H1 (cell line): Measurements from ENCODE around the gene SLCO1C1.

ENCODE experiments used
- BRCA1 ChIP-seq: IDR thresholded peaks from 2 replicates; pipeline ENCODE4 v1.6.1; 2012; ENCODE audit warnings: low read depth, low read length, improper control_type of control experiment
- CTCF ChIP-seq, 3 experiments: IDR thresholded peaks; 1 replicate in 2 of 3; 2 replicates in 1 of 3; pipeline versions ENCODE4 v1.5.1 to v1.6.1; 2011; ENCODE audit warnings: low read length in 3 of 3, mild to moderate bottlenecking in 3 of 3, inconsistent platforms in 2 of 3, low read depth in 1 of 3, moderate library complexity in 1 of 3; ENCODE audit not compliant: insufficient read depth in 1 of 3; ENCODE audit errors: control extremely low read depth in 1 of 3
- EP300 ChIP-seq, 2 experiments: IDR thresholded peaks; 1 replicate in 1 of 2; 2 replicates in 1 of 2; pipeline ENCODE4 v1.6.1; 2011 to 2012; ENCODE audit warnings: low read depth in 2 of 2, low read length in 2 of 2, mild to moderate bottlenecking in 2 of 2, borderline replicate concordance in 1 of 2, inconsistent platforms in 1 of 2, moderate library complexity in 1 of 2
- EZH2 ChIP-seq: fragments of 200-600 bp; sonication (generic); IDR thresholded peaks from 2 replicates; pipeline ENCODE4 v1.7.1; 2012; ENCODE audit warnings: low read depth, mild to moderate bottlenecking, moderate library complexity, low read length, inconsistent platforms; ENCODE audit not compliant: severe bottlenecking
- SRF ChIP-seq: IDR thresholded peaks from 2 replicates; pipeline ENCODE4 v1.6.1; 2011; ENCODE audit warnings: mild to moderate bottlenecking, low read depth, low read length, moderate library complexity

GRCh38 chr12:20681334-20681733, 13.8 kb upstream of the SLCO1C1 start:
- no peak for TF ChIP-seq EP300 (IDR thresholded peaks at IDR 0.05; ENCODE audit: borderline replicate concordance in 1 of 2, low read depth in 2 of 2, low read length in 2 of 2)
- TF ChIP-seq CTCF (IDR thresholded peaks at IDR 0.05; ENCODE audit: control extremely low read depth in 1 of 3, insufficient read depth in 1 of 3, low read depth in 1 of 3, low read length in 3 of 3): no peak
- TF ChIP-seq BRCA1: no peak
- no peak for TF ChIP-seq SRF
- TF ChIP-seq EZH2: no peak
